Stimulated activated CD4-positive, alpha-beta T cell treated with anti-CD3 and anti-CD28 coated beads, Interleukin-1b, Interleukin-23, amount 100 ng/mL, for 24 hours (primary cell): ENCODE results near the gene TVP23A.

Experiments used
- DNase-seq, 4 experiments: peaks; one replicate each; pipeline ENCODE4 v3.0.0-alpha.2; 2020; ENCODE audit warnings: low read depth in 4 of 4, low spot score in 1 of 4

TVP23A gene

GRCh38 chr16:10817963-10818941 is at the start of gene TVP23A:
Gene TVP23A (minus strand): TSS chr16:10818794. CDS start chr16:10818493, 301 bp downstream.
- DNase-seq: no peak

GRCh38 chr16:10868104-10868595 is 49.6 kb upstream of the TVP23A start:
- DNase-seq: no peak

GRCh38 chr16:10867199-10867598 is 48.6 kb upstream of the TVP23A start:
- DNase-seq: no peak

- no peak for DNase-seq
Measured at GRCh38 chr16:10865991-10866966, 47.7 kb upstream of the TVP23A start.

- DNase-seq: no peak
Measured at GRCh38 chr16:10862438-10862837, 43.8 kb upstream of the TVP23A start.

- DNase-seq: no peak
Measured at GRCh38 chr16:10859658-10860057, 41.1 kb upstream of the TVP23A start.

GRCh38 chr16:10859020-10859419 is 40.4 kb upstream of the TVP23A start:
- DNase-seq: no peak

- DNase-seq: no peak
Measured at GRCh38 chr16:10858203-10858602, 39.6 kb upstream of the TVP23A start.

- no peak for DNase-seq
Measured at GRCh38 chr16:10856042-10856441, 37.4 kb upstream of the TVP23A start.

- DNase-seq: no peak
Measured at GRCh38 chr16:10852948-10853347, 34.4 kb upstream of the TVP23A start.

GRCh38 chr16:10852286-10852685 is 33.7 kb upstream of the TVP23A start:
- DNase-seq: no peak

- no peak for DNase-seq
Measured at GRCh38 chr16:10851512-10851911, 32.9 kb upstream of the TVP23A start.

GRCh38 chr16:10850478-10850850 is 31.9 kb upstream of the TVP23A start:
- DNase-seq: no peak

GRCh38 chr16:10849736-10850477 is 31.3 kb upstream of the TVP23A start:
- no peak for DNase-seq

- DNase-seq: no peak
Measured at GRCh38 chr16:10847176-10847575, 28.6 kb upstream of the TVP23A start.

- DNase-seq: no peak
Measured at GRCh38 chr16:10846213-10846998, 27.8 kb upstream of the TVP23A start.

GRCh38 chr16:10840703-10841102 is 22.1 kb upstream of the TVP23A start:
- no peak for DNase-seq

- DNase-seq: no peak
Measured at GRCh38 chr16:10839279-10839666, 20.7 kb upstream of the TVP23A start.

GRCh38 chr16:10838621-10839278 is 20.2 kb upstream of the TVP23A start:
- DNase-seq: no peak
